Stomach (tissue), 4 donors: Measurements from ENCODE around the gene DLX4.

Experiments
- EP300 ChIP-seq: sonication (generic); formaldehyde crosslinking; IDR thresholded peaks from one replicate; pipeline ENCODE4 v1.6.1; 2017; ENCODE audit warnings: antibody characterized with exemption
- POLR2A ChIP-seq, 4 donors: fragments of 450-650 bp; IDR thresholded peaks; one replicate each; pipeline ENCODE4 v1.6.1; 2016; ENCODE audit warnings: antibody characterized with exemption in 4 of 4, control low read depth in 2 of 4, mild to moderate bottlenecking in 1 of 4, moderate library complexity in 1 of 4
- POLR2AphosphoS5 ChIP-seq, 3 donors: sonication (generic); formaldehyde crosslinking; IDR thresholded peaks; one replicate each; pipeline ENCODE4 v1.6.1; 2016; ENCODE audit warnings: antibody characterized with exemption in 3 of 3
- TF ChIP-seq, protein P1 (sequence below), 7 experiments: fragments of 450-650 bp in 4 of 7; fragments of 200-600 bp in 3 of 7; sonication (generic) in 3 of 7; IDR thresholded peaks; one replicate each; pipeline ENCODE4 v1.5.1; 2016 to 2019; ENCODE audit warnings: antibody characterized with exemption in 7 of 7, control low read depth in 2 of 7, mild to moderate bottlenecking in 1 of 7

DNA sequence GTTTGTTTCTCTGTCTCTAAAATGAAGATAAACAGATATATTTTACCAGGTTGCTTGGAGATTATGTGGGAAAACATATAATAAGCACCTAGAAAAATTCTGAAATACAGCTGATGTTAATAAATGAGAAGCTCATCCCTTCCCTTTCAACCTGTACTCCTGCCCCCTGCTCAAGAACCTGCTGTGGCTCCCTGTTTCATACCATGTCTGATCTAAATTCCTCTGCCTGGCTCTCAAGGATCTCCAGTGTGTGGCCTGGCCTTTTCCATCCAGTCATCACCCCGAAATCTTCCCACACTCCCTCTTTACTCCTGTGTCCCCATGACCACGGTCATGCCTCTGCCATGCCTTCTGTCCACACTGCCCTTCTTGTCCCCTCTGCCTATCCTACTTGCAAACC is 19.4 kb upstream of the DLX4 start:
- TF ChIP-seq, protein P1, sequence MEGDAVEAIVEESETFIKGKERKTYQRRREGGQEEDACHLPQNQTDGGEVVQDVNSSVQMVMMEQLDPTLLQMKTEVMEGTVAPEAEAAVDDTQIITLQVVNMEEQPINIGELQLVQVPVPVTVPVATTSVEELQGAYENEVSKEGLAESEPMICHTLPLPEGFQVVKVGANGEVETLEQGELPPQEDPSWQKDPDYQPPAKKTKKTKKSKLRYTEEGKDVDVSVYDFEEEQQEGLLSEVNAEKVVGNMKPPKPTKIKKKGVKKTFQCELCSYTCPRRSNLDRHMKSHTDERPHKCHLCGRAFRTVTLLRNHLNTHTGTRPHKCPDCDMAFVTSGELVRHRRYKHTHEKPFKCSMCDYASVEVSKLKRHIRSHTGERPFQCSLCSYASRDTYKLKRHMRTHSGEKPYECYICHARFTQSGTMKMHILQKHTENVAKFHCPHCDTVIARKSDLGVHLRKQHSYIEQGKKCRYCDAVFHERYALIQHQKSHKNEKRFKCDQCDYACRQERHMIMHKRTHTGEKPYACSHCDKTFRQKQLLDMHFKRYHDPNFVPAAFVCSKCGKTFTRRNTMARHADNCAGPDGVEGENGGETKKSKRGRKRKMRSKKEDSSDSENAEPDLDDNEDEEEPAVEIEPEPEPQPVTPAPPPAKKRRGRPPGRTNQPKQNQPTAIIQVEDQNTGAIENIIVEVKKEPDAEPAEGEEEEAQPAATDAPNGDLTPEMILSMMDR (IDR thresholded peaks at IDR 0.05) = no peak
- TF ChIP-seq POLR2AphosphoS5 (IDR thresholded peaks at IDR 0.05) (no peak), POLR2A (IDR thresholded peaks at IDR 0.05) (no peak), EP300 (no peak)
